HEK293 (cell line): Measurements from ENCODE around the gene PGBD5.

Experiments
- YY1 ChIP-seq: fragments of 450-650 bp; formaldehyde crosslinking; IDR thresholded peaks from 2 replicates; pipeline ENCODE4 v1.5.1; 2018; ENCODE audit warnings: missing biosample characterization, missing genetic modification characterization
- ZFP37 ChIP-seq: fragments of 450-650 bp; formaldehyde crosslinking; IDR thresholded peaks from 2 replicates; pipeline ENCODE4 v1.5.1; 2016; ENCODE audit warnings: missing biosample characterization, missing genetic modification characterization
- ZNF514 ChIP-seq: fragments of 450-650 bp; formaldehyde crosslinking; IDR thresholded peaks from 2 replicates; pipeline ENCODE4 v1.5.1; 2016; ENCODE audit warnings: missing biosample characterization, missing genetic modification characterization
- ZNF76 ChIP-seq: fragments of 450-650 bp; formaldehyde crosslinking; IDR thresholded peaks from 2 replicates; pipeline ENCODE4; 2016; ENCODE audit warnings: low read depth, missing biosample characterization, missing genetic modification characterization, borderline replicate concordance
- TF ChIP-seq, protein P1 (sequence below): fragments of 450-650 bp; formaldehyde crosslinking; optimal IDR thresholded peaks from 2 replicates; pipeline ENCODE3; 2016; ENCODE audit warnings: missing biosample characterization, mild to moderate bottlenecking, missing genetic modification characterization
- TF ChIP-seq, protein P2 (sequence below): fragments of 450-650 bp; formaldehyde crosslinking; IDR thresholded peaks from 2 replicates; pipeline ENCODE4 v1.5.1; 2016; ENCODE audit warnings: missing biosample characterization, missing genetic modification characterization
- TF ChIP-seq, protein P3 (sequence below): fragments of 450-650 bp; formaldehyde crosslinking; IDR thresholded peaks from 2 replicates; pipeline ENCODE4 v1.5.1; 2016; ENCODE audit warnings: missing biosample characterization, missing genetic modification characterization
- TF ChIP-seq, protein P4 (sequence below): fragments of 450-650 bp; formaldehyde crosslinking; IDR thresholded peaks from 2 replicates; pipeline ENCODE4 v1.5.1; 2016; ENCODE audit warnings: missing biosample characterization, missing genetic modification characterization

DNA sequence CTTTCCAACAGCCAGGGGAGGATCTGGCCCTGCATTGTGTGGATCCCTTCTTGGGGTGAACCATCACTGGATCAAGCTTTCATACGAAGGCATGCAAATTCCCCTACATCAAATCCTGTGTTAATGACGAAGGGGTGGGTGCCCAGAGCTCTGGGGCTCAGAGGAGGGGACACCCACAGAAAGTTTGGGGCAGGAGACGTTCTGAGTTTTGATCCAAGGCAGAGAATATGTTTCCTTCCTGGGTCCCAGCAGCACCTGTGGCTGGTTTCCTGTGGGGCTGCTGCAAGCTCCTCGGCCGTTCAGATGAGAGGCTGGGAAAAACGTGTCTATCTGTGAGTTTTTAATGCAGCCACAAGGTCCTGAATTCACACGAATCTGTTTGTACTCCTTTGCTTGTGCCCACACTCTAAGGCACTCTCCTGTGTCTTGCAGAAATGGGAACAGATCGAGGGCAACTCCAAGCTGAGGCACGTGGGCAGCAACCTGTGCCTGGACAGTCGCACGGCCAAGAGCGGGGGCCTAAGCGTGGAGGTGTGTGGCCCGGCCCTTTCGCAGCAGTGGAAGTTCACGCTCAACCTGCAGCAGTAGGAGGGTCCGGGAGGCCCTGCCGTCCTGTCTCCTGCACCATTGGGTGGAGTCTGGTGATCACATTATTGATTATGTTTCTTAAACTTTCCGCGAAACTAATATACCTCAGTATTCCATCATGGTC is 147.1 kb downstream of the PGBD5 start:
- no peak for TF ChIP-seq ZNF514 (tag by site-specific recombination)
- TF ChIP-seq YY1 (tag by site-specific recombination), result no peak
- TF ChIP-seq, protein P1, sequence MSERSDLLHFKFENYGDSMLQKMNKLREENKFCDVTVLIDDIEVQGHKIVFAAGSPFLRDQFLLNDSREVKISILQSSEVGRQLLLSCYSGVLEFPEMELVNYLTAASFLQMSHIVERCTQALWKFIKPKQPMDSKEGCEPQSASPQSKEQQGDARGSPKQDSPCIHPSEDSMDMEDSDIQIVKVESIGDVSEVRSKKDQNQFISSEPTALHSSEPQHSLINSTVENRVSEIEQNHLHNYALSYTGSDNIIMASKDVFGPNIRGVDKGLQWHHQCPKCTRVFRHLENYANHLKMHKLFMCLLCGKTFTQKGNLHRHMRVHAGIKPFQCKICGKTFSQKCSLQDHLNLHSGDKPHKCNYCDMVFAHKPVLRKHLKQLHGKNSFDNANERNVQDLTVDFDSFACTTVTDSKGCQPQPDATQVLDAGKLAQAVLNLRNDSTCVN (tag by site-specific recombination), result no peak
- TF ChIP-seq, protein P2, sequence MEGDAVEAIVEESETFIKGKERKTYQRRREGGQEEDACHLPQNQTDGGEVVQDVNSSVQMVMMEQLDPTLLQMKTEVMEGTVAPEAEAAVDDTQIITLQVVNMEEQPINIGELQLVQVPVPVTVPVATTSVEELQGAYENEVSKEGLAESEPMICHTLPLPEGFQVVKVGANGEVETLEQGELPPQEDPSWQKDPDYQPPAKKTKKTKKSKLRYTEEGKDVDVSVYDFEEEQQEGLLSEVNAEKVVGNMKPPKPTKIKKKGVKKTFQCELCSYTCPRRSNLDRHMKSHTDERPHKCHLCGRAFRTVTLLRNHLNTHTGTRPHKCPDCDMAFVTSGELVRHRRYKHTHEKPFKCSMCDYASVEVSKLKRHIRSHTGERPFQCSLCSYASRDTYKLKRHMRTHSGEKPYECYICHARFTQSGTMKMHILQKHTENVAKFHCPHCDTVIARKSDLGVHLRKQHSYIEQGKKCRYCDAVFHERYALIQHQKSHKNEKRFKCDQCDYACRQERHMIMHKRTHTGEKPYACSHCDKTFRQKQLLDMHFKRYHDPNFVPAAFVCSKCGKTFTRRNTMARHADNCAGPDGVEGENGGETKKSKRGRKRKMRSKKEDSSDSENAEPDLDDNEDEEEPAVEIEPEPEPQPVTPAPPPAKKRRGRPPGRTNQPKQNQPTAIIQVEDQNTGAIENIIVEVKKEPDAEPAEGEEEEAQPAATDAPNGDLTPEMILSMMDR (tag by site-specific recombination), result no peak
- TF ChIP-seq, protein P3, sequence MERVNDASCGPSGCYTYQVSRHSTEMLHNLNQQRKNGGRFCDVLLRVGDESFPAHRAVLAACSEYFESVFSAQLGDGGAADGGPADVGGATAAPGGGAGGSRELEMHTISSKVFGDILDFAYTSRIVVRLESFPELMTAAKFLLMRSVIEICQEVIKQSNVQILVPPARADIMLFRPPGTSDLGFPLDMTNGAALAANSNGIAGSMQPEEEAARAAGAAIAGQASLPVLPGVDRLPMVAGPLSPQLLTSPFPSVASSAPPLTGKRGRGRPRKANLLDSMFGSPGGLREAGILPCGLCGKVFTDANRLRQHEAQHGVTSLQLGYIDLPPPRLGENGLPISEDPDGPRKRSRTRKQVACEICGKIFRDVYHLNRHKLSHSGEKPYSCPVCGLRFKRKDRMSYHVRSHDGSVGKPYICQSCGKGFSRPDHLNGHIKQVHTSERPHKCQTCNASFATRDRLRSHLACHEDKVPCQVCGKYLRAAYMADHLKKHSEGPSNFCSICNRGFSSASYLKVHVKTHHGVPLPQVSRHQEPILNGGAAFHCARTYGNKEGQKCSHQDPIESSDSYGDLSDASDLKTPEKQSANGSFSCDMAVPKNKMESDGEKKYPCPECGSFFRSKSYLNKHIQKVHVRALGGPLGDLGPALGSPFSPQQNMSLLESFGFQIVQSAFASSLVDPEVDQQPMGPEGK, result no peak
- TF ChIP-seq, protein P4, sequence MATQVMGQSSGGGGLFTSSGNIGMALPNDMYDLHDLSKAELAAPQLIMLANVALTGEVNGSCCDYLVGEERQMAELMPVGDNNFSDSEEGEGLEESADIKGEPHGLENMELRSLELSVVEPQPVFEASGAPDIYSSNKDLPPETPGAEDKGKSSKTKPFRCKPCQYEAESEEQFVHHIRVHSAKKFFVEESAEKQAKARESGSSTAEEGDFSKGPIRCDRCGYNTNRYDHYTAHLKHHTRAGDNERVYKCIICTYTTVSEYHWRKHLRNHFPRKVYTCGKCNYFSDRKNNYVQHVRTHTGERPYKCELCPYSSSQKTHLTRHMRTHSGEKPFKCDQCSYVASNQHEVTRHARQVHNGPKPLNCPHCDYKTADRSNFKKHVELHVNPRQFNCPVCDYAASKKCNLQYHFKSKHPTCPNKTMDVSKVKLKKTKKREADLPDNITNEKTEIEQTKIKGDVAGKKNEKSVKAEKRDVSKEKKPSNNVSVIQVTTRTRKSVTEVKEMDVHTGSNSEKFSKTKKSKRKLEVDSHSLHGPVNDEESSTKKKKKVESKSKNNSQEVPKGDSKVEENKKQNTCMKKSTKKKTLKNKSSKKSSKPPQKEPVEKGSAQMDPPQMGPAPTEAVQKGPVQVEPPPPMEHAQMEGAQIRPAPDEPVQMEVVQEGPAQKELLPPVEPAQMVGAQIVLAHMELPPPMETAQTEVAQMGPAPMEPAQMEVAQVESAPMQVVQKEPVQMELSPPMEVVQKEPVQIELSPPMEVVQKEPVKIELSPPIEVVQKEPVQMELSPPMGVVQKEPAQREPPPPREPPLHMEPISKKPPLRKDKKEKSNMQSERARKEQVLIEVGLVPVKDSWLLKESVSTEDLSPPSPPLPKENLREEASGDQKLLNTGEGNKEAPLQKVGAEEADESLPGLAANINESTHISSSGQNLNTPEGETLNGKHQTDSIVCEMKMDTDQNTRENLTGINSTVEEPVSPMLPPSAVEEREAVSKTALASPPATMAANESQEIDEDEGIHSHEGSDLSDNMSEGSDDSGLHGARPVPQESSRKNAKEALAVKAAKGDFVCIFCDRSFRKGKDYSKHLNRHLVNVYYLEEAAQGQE (tag by site-specific recombination), result no peak
- no peak for TF ChIP-seq ZFP37 (tag by site-specific recombination)
- TF ChIP-seq ZNF76 (tag by site-specific recombination), result no peak
